Mucosa of rectum (tissue), 2 donors: Measurements from ENCODE around the gene NFE2L2.
"Not testable (repeated sequence)": the region's sequence is repeated elsewhere in the genome, so short reads cannot be mapped to it uniquely, and the experiment has no call there.

ENCODE experiments used
- H3K27ac ChIP-seq, 2 donors: one replicate each; pipeline ENCODE4 v1.7.0; 2013; ENCODE audit warnings: inconsistent platforms in 2 of 2, low read depth in 2 of 2, low read length in 2 of 2
- H3K27me3 ChIP-seq, 2 donors: one replicate each; pipeline ENCODE4 v1.7.0; 2013; ENCODE audit warnings: low read length in 2 of 2; ENCODE audit not compliant: control insufficient read depth in 2 of 2, insufficient read depth in 2 of 2
- H3K36me3 ChIP-seq, 2 donors: one replicate each; pipeline ENCODE4 v1.7.0; 2013; ENCODE audit warnings: low read length in 2 of 2; ENCODE audit not compliant: control insufficient read depth in 2 of 2, insufficient read depth in 2 of 2
- H3K4me1 ChIP-seq, 2 donors: one replicate each; pipeline ENCODE4 v1.7.0; 2013; ENCODE audit warnings: low read length in 2 of 2, mild to moderate bottlenecking in 1 of 2; ENCODE audit not compliant: control insufficient read depth in 2 of 2, insufficient read depth in 2 of 2
- H3K4me3 ChIP-seq, 2 donors: one replicate each; pipeline ENCODE4 v1.7.0; 2013; ENCODE audit warnings: low read length in 2 of 2
- H3K9ac ChIP-seq, 2 donors: one replicate each; pipeline ENCODE4 v1.7.0; 2013; ENCODE audit warnings: low read length in 2 of 2, low read depth in 1 of 2, mild to moderate bottlenecking in 1 of 2
- H3K9me3 ChIP-seq, 2 donors: one replicate each; pipeline ENCODE4 v1.7.0; 2013; ENCODE audit warnings: low read length in 2 of 2; ENCODE audit not compliant: control insufficient read depth in 2 of 2
- donor health status: healthy.
- donor health status: Normal muscosa, but diverticular disease.

The NFE2L2 gene

DNA sequence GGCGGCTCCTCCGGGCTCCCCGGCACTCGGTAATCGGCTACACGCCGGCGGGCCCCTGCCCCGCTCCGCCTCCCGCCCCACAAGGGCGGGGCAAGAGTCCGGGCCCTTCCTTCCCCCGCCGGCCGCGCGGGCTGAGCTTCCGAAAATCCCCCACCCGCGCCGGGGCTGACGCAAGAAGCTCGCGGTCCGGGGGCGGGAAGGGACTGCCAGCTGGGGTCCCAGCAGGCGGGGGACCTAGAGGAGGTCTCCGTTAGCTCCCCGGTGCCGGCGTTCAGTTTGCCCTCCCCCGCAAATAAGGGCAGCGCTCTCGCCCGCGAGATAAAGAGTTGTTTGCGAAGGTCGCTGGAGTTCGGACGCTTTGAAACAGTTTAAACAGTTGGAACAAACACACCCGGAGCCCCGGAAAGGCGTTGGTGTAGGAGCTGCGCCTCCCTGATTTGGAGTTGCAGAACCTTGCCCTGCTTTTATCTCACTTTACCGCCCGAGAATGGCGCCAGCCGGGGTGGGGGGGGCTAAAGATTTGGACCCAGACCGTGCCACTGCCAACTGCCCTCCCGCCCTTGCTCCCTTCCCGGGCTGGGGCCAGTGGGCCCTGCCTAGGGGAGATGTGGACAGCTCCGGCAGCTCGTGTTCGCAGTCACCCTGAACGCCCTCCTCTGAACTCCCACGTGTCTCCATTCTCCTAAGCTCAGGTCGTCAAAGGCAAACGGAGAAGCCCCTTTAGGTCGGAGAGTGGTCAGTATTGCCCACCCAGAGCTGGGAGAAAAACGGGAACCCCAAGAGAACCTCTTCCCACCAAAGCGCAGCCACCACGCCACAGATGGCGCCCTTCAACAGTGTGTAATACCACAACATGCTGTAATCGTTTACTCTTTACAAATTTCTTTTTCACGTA, at the start of gene NFE2L2:
TSS of gene NFE2L2 (minus strand) at position 35 of the 895 bp plus-strand sequence. CDS start 151 bp downstream, outside the sequence.
- Histone ChIP-seq H3K4me1 (peaks cover 23 to 40% of the 10 kb centered on the region in 2 donors), H3K27ac (peak within 1 kb of the TSS; percentile 99 to 100)

GRCh38 chr2:177314194-177314593, 49.7 kb upstream of the NFE2L2 start:
- Histone ChIP-seq H3K9me3 (no peaks in the 10 kb centered on the region), H3K36me3 (no peaks in the 10 kb centered on the region), H3K4me3 (no peak overlapping the region), H3K27ac (peak overlapping the region; percentile 27 to 55), H3K9ac (no peak overlapping the region), H3K4me1 (no peaks in the 10 kb centered on the region), H3K27me3 (no peaks in the 10 kb centered on the region)

More for the DNA sequence above, at the start of gene NFE2L2:
- H3K27me3 ChIP-seq, result no peaks in the 10 kb centered on the region
- H3K36me3 ChIP-seq, result no peaks in the 10 kb centered on the region
- peak within 1 kb of the TSS; percentile 93 to 100 for H3K9ac ChIP-seq
- no peaks in the 10 kb centered on the region for H3K9me3 ChIP-seq
- peak within 1 kb of the TSS; percentile 89 to 90 for H3K4me3 ChIP-seq

DNA sequence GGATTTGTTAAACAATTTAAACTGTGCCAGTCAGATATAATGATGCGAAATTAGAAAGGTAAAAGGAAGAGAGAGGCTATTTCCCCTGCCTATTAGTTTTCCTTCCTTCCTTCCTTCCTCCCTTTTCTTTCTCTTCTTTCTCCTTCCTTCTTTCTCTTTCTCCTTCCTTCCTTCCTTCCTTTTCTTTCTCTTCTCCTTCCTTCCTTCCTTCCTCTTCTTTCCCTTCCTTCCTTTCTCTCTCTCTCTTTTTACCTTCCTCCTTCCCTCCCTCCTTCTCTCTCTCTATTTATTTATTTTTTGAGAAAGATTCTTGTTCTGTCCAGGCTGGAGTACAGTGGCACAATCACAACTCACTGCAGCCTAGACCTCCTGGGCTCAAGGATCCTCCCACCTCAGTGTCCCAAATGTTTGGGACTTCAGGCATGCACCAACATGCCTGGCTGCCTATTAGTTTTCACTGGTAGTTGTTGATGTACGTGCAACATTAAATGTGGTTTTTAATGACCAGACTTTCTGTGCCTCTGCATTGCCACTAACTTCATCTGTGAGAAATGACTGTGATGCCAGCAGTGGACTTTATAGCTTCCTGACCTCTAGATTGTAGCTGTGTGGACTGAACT, 48.7 kb upstream of the NFE2L2 start:
- no peaks in the 10 kb centered on the region for H3K4me1 ChIP-seq
- H3K27me3 ChIP-seq, result no peaks in the 10 kb centered on the region
- H3K4me3 ChIP-seq, result no peak overlapping the region
- H3K9me3 ChIP-seq, result no peaks in the 10 kb centered on the region
- peak overlapping the region; percentile 26 to 53 for H3K27ac ChIP-seq
- H3K9ac ChIP-seq, result no peak overlapping the region
- no peaks in the 10 kb centered on the region for H3K36me3 ChIP-seq

- no peaks in the 10 kb centered on the region for H3K27me3 ChIP-seq
- H3K27ac ChIP-seq, result no peak overlapping the region
- H3K9ac ChIP-seq, result no peak overlapping the region
- H3K9me3 ChIP-seq, result no peaks in the 10 kb centered on the region
- H3K4me1 ChIP-seq, result no peaks in the 10 kb centered on the region
- no peak overlapping the region for H3K4me3 ChIP-seq
- no peaks in the 10 kb centered on the region for H3K36me3 ChIP-seq
These were observed 48.0 kb upstream of the NFE2L2 start for GRCh38 chr2:177312562-177312961.

GRCh38 chr2:177309672-177310309, 45.3 kb upstream of the NFE2L2 start:
- not testable (repeated sequence) for H3K9ac ChIP-seq, H3K4me1 ChIP-seq, H3K9me3 ChIP-seq, H3K4me3 ChIP-seq, H3K36me3 ChIP-seq, H3K27ac ChIP-seq, H3K27me3 ChIP-seq

DNA sequence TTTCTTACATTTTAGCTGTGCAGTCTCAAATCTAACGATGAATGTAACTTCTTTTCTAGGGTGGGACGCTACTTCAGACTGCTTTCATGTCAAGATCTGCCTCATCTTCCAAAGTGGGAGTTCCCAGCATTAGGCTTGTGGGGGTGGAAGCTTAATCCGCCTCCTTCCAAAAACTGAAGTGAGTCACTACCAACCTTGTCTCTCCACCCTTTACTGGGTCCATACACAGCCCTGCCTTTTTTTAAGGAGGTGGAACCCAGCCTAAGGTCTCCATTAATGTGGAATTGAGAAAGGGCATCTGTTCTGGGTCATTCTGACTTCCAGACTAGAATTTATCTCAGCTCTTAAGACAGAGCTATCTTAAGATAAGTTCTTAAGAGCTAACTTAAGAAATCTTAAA, 42.0 kb upstream of the NFE2L2 start:
- H3K36me3 ChIP-seq, result no peaks in the 10 kb centered on the region
- no peaks in the 10 kb centered on the region for H3K9me3 ChIP-seq
- no peaks in the 10 kb centered on the region for H3K27me3 ChIP-seq
- no peak overlapping the region for H3K9ac ChIP-seq
- H3K4me1 ChIP-seq, result no peaks in the 10 kb centered on the region
- H3K27ac ChIP-seq, result no peak overlapping the region
- H3K4me3 ChIP-seq, result no peak overlapping the region

DNA sequence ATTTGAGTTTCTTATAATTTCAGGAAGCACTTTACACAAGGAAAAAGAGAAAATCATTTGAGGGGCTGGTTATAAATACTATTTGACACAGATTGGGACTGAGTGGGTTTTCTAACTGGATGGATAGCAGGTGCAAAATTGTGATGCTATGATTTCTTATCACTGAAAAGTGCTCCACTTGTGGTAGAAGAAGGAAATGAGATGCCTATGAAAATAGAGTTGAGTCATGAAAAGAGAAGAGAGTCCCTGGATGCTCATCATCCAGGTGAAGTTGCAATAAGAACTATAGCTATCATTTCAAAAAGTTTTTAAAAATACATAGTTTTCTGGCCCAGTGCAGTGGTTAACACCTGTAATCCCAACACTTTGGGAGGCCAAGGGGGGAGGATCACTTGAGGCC, 39.4 kb upstream of the NFE2L2 start:
- Histone ChIP-seq H3K36me3 (no peaks in the 10 kb centered on the region), H3K4me1 (no peaks in the 10 kb centered on the region), H3K4me3 (no peak overlapping the region), H3K27ac (no peak overlapping the region), H3K27me3 (no peaks in the 10 kb centered on the region), H3K9ac (no peak overlapping the region), H3K9me3 (no peaks in the 10 kb centered on the region)

DNA sequence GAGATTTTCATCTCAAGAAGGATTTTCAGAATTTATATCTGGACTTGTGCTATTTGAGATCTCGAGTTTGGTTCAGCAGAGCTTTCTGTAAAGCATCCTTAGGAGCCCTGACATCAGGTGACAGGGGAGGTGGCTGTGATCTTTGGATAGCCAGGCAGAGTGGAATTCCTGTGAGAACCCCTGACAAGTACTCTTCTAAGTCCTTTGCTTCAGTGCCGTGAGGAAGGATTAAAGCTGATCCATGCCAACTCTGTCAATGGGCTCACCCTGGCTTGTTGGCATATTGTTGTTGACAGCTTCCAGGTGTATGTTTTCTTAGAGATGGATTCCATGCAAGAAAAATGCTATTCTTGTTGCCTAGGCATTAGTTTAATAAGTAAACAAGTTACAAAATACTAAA, 38.0 kb upstream of the NFE2L2 start:
- no peaks in the 10 kb centered on the region for H3K36me3 ChIP-seq
- H3K4me1 ChIP-seq, result no peaks in the 10 kb centered on the region
- no peaks in the 10 kb centered on the region for H3K27me3 ChIP-seq
- no peak overlapping the region for H3K4me3 ChIP-seq
- no peak overlapping the region for H3K27ac ChIP-seq
- H3K9me3 ChIP-seq, result no peaks in the 10 kb centered on the region
- H3K9ac ChIP-seq, result no peak overlapping the region

DNA sequence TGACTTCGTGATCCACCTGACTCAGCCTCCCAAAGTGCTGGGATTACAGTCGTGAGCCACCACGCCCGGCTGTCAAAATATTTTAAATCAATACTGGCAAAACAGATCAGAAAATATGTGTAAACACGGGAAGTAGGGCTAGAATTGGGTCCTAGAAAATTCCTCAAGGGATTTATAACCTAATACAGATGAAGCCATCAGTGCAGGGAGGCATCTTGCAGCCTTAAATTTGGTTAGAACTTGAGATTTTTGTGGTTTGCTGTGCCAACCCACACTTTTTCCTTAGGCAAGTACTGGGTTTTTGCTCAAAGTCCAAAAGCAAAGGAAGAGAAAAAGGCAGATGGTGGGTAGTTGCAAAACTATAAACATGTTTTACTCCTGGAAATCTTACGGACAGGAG, 33.7 kb upstream of the NFE2L2 start:
- Histone ChIP-seq H3K4me1 (no peaks in the 10 kb centered on the region), H3K4me3 (no peak overlapping the region), H3K9ac (no peak overlapping the region), H3K36me3 (no peaks in the 10 kb centered on the region), H3K27me3 (no peaks in the 10 kb centered on the region), H3K27ac (no peak overlapping the region), H3K9me3 (no peaks in the 10 kb centered on the region)

DNA sequence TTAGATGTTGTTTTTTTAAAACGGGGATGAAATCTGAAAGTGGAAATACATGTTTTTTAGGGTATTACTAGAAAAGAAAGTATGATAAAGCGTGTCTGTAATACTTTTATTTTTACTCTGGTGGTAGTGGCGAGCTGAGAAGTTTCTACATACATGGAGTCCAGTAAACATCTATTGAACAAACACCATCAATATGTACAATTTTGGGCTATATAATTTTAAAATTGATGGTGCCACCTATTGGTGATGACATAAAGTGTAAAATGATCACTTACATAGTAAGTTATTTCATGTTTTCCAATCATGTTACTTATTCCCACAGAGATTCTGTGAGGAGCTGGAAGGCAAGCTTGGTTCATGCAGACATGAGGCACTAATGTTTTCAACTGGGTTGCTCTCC, 31.5 kb upstream of the NFE2L2 start:
- Histone ChIP-seq H3K9ac (no peak overlapping the region), H3K27ac (no peak overlapping the region), H3K36me3 (no peaks in the 10 kb centered on the region), H3K9me3 (no peaks in the 10 kb centered on the region), H3K4me3 (no peak overlapping the region), H3K27me3 (no peaks in the 10 kb centered on the region), H3K4me1 (no peaks in the 10 kb centered on the region)
